Raji (cell line): Measurements from ENCODE around the gene CTTNBP2.

Source experiments
- POLR2A ChIP-seq: IDR thresholded peaks from 2 replicates; pipeline ENCODE4 v1.6.1; 2011; ENCODE audit warnings: low read depth, low read length, control low read depth; ENCODE audit not compliant: insufficient read depth

Gene CTTNBP2

DNA sequence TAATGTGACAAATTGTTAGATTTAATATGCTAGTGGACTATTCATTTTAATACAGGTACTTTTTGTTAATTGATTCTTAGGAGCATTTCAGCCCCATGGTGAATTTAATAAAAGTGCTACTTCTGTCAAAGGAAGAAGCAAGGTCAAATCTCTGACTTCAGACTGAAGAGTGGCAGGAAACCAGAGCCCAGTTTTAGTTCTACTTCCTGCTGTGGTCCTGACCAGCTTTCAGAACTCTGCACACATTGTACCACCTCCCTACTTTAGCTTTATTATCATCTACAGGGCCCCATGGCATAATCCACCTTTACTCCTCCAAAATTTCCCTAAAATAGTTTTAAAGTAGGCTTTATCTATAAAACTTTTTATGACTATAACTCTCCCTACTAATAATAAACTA is 33.7 kb downstream of the CTTNBP2 start:
- no peak for TF ChIP-seq POLR2A

GRCh38 chr7:117837841-117838240 is 35.4 kb downstream of the CTTNBP2 start:
- no peak for TF ChIP-seq POLR2A

DNA sequence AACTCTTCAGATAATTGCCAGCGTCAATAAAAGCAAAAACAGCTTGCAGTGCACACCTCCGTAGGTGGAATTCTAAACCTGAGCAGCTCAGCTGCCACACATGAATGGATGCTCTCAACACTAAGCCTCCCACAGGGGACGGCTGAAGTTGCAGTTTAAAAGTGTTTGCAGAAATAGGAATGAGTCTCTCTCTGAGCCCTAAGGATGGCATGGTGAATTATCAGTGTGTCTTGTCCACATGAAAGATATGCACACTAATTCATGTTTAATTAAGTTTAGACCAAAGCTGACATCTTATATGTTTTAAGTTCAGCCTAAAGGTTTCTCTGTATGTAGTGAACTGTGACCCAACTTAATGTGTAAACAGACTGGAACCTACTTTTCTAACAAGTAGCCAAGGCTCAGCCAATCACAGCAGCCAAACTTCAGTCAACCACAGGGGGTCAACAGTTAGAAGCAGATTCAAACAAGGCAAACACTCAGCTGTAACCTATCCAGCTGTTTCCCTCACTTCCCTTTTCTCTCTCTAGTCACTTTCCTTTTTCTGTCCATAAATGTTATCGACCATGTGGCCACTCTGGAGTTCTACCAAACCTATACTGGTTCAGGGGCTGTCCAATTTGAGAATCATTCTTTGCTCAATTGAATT is 38.1 kb downstream of the CTTNBP2 start:
- no peak for TF ChIP-seq POLR2A

- no peak for TF ChIP-seq POLR2A
Measured at GRCh38 chr7:117830422-117830954, 42.8 kb downstream of the CTTNBP2 start.

- TF ChIP-seq POLR2A: no peak
Measured at GRCh38 chr7:117829450-117830117, 43.7 kb downstream of the CTTNBP2 start.

GRCh38 chr7:117828825-117829224 is 44.4 kb downstream of the CTTNBP2 start:
- TF ChIP-seq POLR2A: no peak

- TF ChIP-seq POLR2A: no peak
Measured at GRCh38 chr7:117827862-117828261, 45.4 kb downstream of the CTTNBP2 start.

DNA sequence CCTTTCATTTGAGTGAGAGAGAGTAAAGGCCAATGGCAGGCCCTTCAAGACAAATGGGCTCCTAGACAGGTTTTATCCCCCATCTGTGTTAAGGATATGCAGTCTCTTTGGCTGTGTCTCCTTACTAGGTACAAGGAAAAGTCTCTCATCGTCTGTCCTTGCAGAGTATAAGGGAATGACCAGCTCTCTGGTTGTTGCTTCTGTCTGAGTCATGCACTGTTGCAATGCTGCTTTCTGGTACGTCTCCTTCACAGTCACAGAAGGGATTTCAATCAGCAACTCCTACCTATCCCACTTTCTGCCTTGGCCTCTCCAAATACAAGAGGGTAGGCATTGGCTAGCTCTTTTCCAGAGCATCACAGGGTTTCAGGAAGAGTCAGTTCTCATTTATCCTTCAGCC is 48.1 kb downstream of the CTTNBP2 start:
- TF ChIP-seq POLR2A: no peak

GRCh38 chr7:117824592-117824991 is 48.6 kb downstream of the CTTNBP2 start:
- TF ChIP-seq POLR2A: no peak

DNA sequence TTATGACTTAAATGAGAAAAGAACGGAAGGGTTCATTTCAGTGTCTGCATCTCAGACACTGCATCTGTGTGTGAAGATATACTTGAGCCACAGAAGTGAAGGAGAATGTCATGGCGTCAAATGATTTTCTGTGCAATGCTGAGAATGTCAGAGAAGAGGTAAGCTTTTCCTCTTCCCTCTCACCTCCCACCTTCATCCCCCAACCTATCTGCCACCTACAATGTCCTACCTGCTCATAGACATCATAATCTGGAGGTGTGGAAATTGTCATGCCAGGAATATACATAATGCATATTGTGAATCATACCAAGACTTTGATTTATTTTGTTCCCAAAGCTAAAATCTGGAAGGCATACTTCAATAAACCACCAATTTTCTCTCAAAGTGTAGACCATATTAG is 53.7 kb downstream of the CTTNBP2 start:
- TF ChIP-seq POLR2A: no peak

GRCh38 chr7:117818232-117818631 is 55.0 kb downstream of the CTTNBP2 start:
- no peak for TF ChIP-seq POLR2A

- no peak for TF ChIP-seq POLR2A
Measured at GRCh38 chr7:117816727-117817126, 56.5 kb downstream of the CTTNBP2 start.

- TF ChIP-seq POLR2A: no peak
Measured at GRCh38 chr7:117811696-117812095, 61.5 kb downstream of the CTTNBP2 start.

DNA sequence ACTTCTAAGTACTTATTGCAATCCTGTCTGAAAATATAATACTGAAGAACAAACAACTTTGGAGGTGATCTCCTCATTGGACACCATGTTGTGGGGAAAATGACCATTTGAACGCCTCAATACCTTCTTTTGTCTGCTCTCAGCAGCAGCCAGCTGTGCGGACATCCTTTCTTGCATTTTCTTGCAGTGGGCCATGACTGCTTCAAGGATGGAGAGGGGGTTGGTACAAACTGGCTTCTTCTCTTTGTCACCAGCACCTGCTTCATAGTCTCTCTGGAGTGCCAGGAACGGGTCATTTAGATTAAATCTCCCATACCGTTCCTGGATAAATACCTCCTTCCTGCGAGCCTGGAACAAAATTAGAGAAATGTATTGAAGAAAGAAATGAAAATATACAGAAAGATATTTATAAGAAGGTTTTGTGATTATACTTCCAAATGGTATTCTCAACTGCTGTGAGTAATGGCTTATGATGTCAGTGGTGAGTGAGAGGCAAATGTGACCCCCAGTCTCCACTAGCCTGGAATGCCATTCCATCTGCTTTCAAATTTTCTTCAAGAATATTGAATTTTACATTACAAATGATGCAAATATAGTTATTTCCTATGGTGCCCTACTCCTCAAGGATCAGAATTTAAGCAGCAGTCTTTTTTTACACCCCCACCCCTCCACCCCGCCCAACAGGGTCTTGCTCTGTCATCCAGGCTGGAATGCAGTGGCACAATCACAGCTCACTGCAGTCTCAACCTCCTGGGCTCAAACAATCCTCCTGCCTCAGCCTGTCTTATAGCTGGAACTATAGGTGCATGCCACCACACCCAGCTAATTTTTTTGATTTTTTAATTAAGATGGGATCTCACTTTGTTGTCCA is 62.4 kb downstream of the CTTNBP2 start:
- TF ChIP-seq POLR2A: no peak

DNA sequence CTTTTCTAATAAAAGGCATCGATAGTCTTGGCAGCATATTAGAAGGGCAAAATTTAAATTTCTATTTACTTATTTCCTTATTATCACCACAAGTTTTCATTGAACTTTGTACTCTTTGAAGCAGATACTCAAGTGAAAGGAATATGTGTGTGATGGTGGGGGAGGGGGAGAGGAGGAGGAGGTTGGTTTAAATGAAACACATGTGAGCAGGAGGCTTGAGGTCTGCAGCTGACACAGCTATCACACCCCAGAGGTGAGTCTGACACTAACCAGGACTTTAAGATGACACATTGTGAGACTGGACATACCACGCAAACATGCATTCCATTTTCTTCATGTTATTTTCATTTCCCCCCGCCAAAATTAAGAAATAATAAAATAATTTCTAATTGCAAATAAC is 63.3 kb downstream of the CTTNBP2 start:
- no peak for TF ChIP-seq POLR2A
